ENCODE results near the gene GRM8. TPM values are rescaled to one million over a fixed set of nuclear protein-coding genes. Genes with fewer than 3 reads are reported as not detected.
"Not testable (repeated sequence)": the region's sequence is repeated elsewhere in the genome, so short reads cannot be mapped to it uniquely, and the experiment has no call there.

Gene GRM8
- total RNA-seq, 4 donors from 2014 or later = 1.0 to 5.0 TPM; not detected in 2

DNA sequence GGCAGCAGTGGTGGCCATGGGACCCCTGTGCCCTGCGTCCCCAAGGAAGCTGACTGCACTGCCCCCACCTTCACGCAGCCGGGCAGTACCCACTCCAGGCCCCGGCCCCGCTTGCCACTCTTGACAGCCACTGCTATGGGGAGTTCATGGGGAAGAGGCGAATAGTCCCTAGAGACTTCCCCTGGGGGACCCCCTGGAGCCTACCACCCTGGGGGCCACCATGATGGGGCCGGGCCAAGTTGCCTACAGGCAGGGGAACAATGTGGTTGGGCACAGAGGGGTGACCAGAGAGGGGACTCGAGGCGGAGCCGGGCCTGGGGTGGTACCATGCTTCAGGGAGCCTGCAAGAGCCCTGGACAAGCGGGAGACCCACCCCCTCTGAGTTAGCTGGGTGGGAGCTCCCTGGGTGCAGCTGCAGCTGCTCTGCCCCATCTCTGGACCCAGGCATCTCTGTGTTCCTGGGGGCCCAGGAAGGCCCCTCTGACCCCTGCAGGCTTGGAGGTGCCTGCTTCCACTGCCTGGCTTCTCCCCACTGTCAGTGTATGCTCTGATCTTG is 567.6 kb downstream of the GRM8 start:
- no peak for DNase-seq
- Histone ChIP-seq H3K36me3 (no peaks in the 10 kb centered on the region), H3K27ac (no peak overlapping the region)

GRCh38 chr7:126682176-126682575 is 570.6 kb downstream of the GRM8 start:
- no peaks in the 10 kb centered on the region for H3K36me3 ChIP-seq

More for the DNA sequence above, 567.6 kb downstream of the GRM8 start:
- H3K4me3 ChIP-seq = no peak overlapping the region
- H3K27me3 ChIP-seq = no peaks in the 10 kb centered on the region
- H3K4me1 ChIP-seq = no peaks in the 10 kb centered on the region
- no peaks in the 10 kb centered on the region for H3K9me3 ChIP-seq
- TF ChIP-seq, protein P1, sequence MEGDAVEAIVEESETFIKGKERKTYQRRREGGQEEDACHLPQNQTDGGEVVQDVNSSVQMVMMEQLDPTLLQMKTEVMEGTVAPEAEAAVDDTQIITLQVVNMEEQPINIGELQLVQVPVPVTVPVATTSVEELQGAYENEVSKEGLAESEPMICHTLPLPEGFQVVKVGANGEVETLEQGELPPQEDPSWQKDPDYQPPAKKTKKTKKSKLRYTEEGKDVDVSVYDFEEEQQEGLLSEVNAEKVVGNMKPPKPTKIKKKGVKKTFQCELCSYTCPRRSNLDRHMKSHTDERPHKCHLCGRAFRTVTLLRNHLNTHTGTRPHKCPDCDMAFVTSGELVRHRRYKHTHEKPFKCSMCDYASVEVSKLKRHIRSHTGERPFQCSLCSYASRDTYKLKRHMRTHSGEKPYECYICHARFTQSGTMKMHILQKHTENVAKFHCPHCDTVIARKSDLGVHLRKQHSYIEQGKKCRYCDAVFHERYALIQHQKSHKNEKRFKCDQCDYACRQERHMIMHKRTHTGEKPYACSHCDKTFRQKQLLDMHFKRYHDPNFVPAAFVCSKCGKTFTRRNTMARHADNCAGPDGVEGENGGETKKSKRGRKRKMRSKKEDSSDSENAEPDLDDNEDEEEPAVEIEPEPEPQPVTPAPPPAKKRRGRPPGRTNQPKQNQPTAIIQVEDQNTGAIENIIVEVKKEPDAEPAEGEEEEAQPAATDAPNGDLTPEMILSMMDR (IDR thresholded peaks at IDR 0.05) = no peak
- no peak for TF ChIP-seq POLR2A (IDR thresholded peaks at IDR 0.05)

GRCh38 chr7:126668762-126669161 is 584.0 kb downstream of the GRM8 start:
- not testable (repeated sequence) for H3K27ac ChIP-seq, H3K27me3 ChIP-seq, H3K36me3 ChIP-seq, H3K4me3 ChIP-seq, H3K4me1 ChIP-seq, DNase-seq, H3K9me3 ChIP-seq

More at GRCh38 chr7:126682176-126682575, 570.6 kb downstream of the GRM8 start:
- Histone ChIP-seq H3K4me1 (no peaks in the 10 kb centered on the region), H3K9me3 (no peaks in the 10 kb centered on the region), H3K27ac (no peak overlapping the region), H3K4me3 (no peak overlapping the region), H3K27me3 (no peaks in the 10 kb centered on the region)
- TF ChIP-seq, protein P1 (IDR thresholded peaks at IDR 0.05) = no peak
- TF ChIP-seq POLR2A (IDR thresholded peaks at IDR 0.05) = no peak
- DNase-seq = no peak

DNA sequence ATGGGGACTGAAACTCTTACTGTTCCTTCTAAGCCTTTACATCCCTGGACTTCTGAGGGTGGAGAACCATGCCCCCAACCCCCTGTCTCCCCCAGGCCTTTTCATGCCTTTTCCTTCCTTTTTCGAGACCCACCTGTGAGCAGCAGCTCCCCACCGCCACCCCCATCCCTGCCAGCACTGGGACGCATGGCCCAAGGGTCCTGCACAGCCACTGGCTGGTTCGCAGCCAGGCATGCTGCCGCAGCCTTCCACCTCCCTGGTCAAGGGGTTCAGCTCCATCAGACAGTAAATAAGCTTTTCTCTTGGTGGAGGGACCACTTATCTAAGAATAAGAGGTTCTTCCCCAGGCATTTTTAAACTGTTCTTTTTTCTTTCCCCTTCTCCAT is 584.4 kb downstream of the GRM8 start:
- Histone ChIP-seq H3K4me3 (no peak overlapping the region), H3K27me3 (no peaks in the 10 kb centered on the region), H3K9me3 (no peaks in the 10 kb centered on the region), H3K36me3 (no peaks in the 10 kb centered on the region), H3K4me1 (no peaks in the 10 kb centered on the region), H3K27ac (no peak overlapping the region)
- DNase-seq = no peak
- no peak for TF ChIP-seq POLR2A (IDR thresholded peaks at IDR 0.05)
- TF ChIP-seq, protein P1 (IDR thresholded peaks at IDR 0.05) = no peak

GRCh38 chr7:126667742-126668366 is 584.9 kb downstream of the GRM8 start:
- H3K4me3 ChIP-seq = no peak overlapping the region
- no peak for TF ChIP-seq POLR2A (IDR thresholded peaks at IDR 0.05)
- TF ChIP-seq, protein P1 (IDR thresholded peaks at IDR 0.05) = no peak
- H3K36me3 ChIP-seq = no peaks in the 10 kb centered on the region
- no peaks in the 10 kb centered on the region for H3K9me3 ChIP-seq
- H3K27me3 ChIP-seq = no peaks in the 10 kb centered on the region
- DNase-seq = no peak
- H3K27ac ChIP-seq = no peak overlapping the region
- H3K4me1 ChIP-seq = no peaks in the 10 kb centered on the region

DNA sequence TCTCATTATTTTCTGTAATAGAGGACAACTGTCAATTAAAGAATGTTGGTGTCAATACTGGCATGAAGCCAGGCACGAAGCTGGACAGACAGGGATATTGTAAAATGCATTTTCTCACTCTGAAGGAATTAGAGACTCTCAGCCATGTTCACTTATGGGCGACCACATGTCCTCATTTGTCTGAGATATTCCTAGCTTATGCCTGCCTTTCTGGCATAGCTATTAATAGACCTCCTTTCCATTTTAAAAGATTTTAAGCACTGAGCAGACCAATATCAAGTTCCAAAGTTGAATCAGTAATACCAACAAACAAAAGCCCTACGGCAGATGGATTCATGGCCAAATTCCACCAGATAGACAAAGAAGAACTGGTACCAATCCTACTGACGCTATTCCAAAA is 589.9 kb downstream of the GRM8 start:
- no peak overlapping the region for H3K4me3 ChIP-seq
- DNase-seq = no peak
- no peak for TF ChIP-seq POLR2A (IDR thresholded peaks at IDR 0.05)
- TF ChIP-seq, protein P1 (IDR thresholded peaks at IDR 0.05) = no peak
- H3K27me3 ChIP-seq = no peaks in the 10 kb centered on the region
- peaks cover 0 to 5% (median 0%) of the 10 kb centered on the region in 4 donors for H3K4me1 ChIP-seq
- H3K27ac ChIP-seq = no peak overlapping the region
- no peaks in the 10 kb centered on the region for H3K36me3 ChIP-seq
- no peaks in the 10 kb centered on the region for H3K9me3 ChIP-seq
